IMR-90 (cell line): ENCODE data around the gene DNAH9. TPM values are rescaled to one million over a fixed set of nuclear protein-coding genes. Genes with fewer than 3 reads are reported as not detected.

Experiments used
- ATAC-seq: fragments of 200-7000 bp; cut with Tn5 transposase; 2 replicates; pipeline ENCODE4 v1.9.1; 2020; ENCODE audit warnings: low read depth, mild to moderate bottlenecking, moderate library complexity
- BruUV-seq: library from RNA; stranded (reverse); fragments of 400-500 nt; replicated peaks from 2 replicates; lab custom pipeline; 2021; lab: Mats Ljungman, UMichigan
- CTCF ChIA-PET: fragments of 300-600 bp; formaldehyde crosslinking; extraction: SDS; loops from one replicate; lab custom pipeline; 2021; ENCODE audit warnings: antibody characterized with exemption; lab: Yijun Ruan, JAX
- POLR2A ChIA-PET: fragments of 300-600 bp; sonication (Branson Sonifier 250); formaldehyde crosslinking; loops from one replicate; lab custom pipeline; 2022; ENCODE audit warnings: antibody characterized with exemption; ENCODE audit not compliant: unreplicated experiment; lab: Charles Lee
- DNase-seq: peaks from one replicate; pipeline ENCODE4 v3.0.0; 2013
- H2AFZ ChIP-seq: replicated peaks from 2 replicates; pipeline ENCODE3; 2013; ENCODE audit warnings: low read length, mild to moderate bottlenecking; ENCODE audit not compliant: poor library complexity
- H2AK5ac ChIP-seq: 2 replicates; pipeline ENCODE4 v1.6.1; 2013; ENCODE audit warnings: low read depth, low read length, inconsistent platforms
- H2AK9ac ChIP-seq: replicated peaks from 2 replicates; pipeline ENCODE3; 2013; ENCODE audit warnings: mild to moderate bottlenecking, low read depth, low read length, moderate library complexity; ENCODE audit not compliant: poor library complexity
- H2BK120ac ChIP-seq: 2 replicates; pipeline ENCODE4 v1.6.1; 2013; ENCODE audit warnings: low read depth, low read length, inconsistent platforms
- H2BK15ac ChIP-seq: 3 replicates; pipeline ENCODE4 v1.6.1; 2013; ENCODE audit warnings: low read depth, low read length, inconsistent platforms
- H2BK20ac ChIP-seq: 2 replicates; pipeline ENCODE4 v1.6.1; 2013; ENCODE audit warnings: low read depth, mild to moderate bottlenecking, inconsistent platforms, low read length, moderate library complexity
- H2BK5ac ChIP-seq: 2 replicates; pipeline ENCODE4 v1.6.1; 2013; ENCODE audit warnings: mild to moderate bottlenecking, low read depth, low read length, inconsistent platforms; ENCODE audit not compliant: poor library complexity, severe bottlenecking
- H3K14ac ChIP-seq: replicated peaks from 2 replicates; pipeline ENCODE4 v1.6.1; 2013; ENCODE audit warnings: low read depth, low read length, inconsistent platforms
- H3K18ac ChIP-seq: 2 replicates; pipeline ENCODE4 v1.6.1; 2013; ENCODE audit warnings: low read depth, low read length, control low read depth
- H3K23ac ChIP-seq: 2 replicates; pipeline ENCODE4 v1.6.1; 2013; ENCODE audit warnings: low read depth, low read length, inconsistent platforms
- H3K27ac ChIP-seq: 2 replicates; pipeline ENCODE4 v1.5.1; 2013; ENCODE audit warnings: mild to moderate bottlenecking, control low read depth, low read length; ENCODE audit not compliant: insufficient read depth
- H3K27me3 ChIP-seq: 2 replicates; pipeline ENCODE4 v1.6.1; 2013; ENCODE audit warnings: low read length; ENCODE audit not compliant: control insufficient read depth, insufficient read depth
- H3K36me3 ChIP-seq: 2 replicates; pipeline ENCODE4 v1.6.1; 2013; ENCODE audit warnings: low read length, mixed read lengths; ENCODE audit not compliant: control insufficient read depth, insufficient read depth
- H3K4ac ChIP-seq: 2 replicates; pipeline ENCODE4 v1.6.1; 2013; ENCODE audit warnings: low read depth, low read length, inconsistent platforms
- H3K4me1 ChIP-seq: 2 replicates; pipeline ENCODE4 v1.6.1; 2013; ENCODE audit warnings: low read length, mixed read lengths; ENCODE audit not compliant: control insufficient read depth, insufficient read depth
- H3K4me2 ChIP-seq: 2 replicates; pipeline ENCODE4 v1.6.1; 2013; ENCODE audit warnings: low read depth, mild to moderate bottlenecking, control low read depth, low read length, moderate library complexity
- H3K4me3 ChIP-seq: 2 replicates; pipeline ENCODE4 v1.5.1; 2013; ENCODE audit warnings: low read depth, mild to moderate bottlenecking, control low read depth, low read length, moderate library complexity; ENCODE audit not compliant: insufficient read depth
- H3K56ac ChIP-seq: 2 replicates; pipeline ENCODE4 v1.6.1; 2013; ENCODE audit warnings: low read length, inconsistent platforms; ENCODE audit not compliant: insufficient read depth; ENCODE audit errors: extremely low read depth
- H3K79me1 ChIP-seq, 2 experiments: 2 replicates each; pipeline ENCODE4 v1.6.1; 2013; ENCODE audit warnings: low read length in 2 of 2, inconsistent platforms in 1 of 2, low read depth in 1 of 2
- H3K9ac ChIP-seq: 2 replicates; pipeline ENCODE4 v1.6.1; 2013; ENCODE audit warnings: low read depth, low read length, control low read depth
- H3K9me1 ChIP-seq: 2 replicates; pipeline ENCODE4 v1.6.1; 2013; ENCODE audit warnings: low read length, inconsistent platforms; ENCODE audit not compliant: insufficient read depth
- H3K9me3 ChIP-seq: 2 replicates; pipeline ENCODE4 v1.6.1; 2013; ENCODE audit warnings: low read length; ENCODE audit not compliant: control insufficient read depth, insufficient read depth
- H4K20me1 ChIP-seq: 2 replicates; pipeline ENCODE4 v1.6.1; 2013; ENCODE audit warnings: low read length, inconsistent platforms; ENCODE audit not compliant: insufficient read depth
- H4K5ac ChIP-seq: 2 replicates; pipeline ENCODE4 v1.6.1; 2013; ENCODE audit warnings: mild to moderate bottlenecking, low read depth, low read length, control low read depth
- H4K8ac ChIP-seq, 2 experiments: 2 replicates each; pipeline ENCODE4 v1.6.1; 2013; ENCODE audit warnings: low read depth in 2 of 2, low read length in 2 of 2, control low read depth in 1 of 2, inconsistent platforms in 1 of 2
- H4K91ac ChIP-seq: 2 replicates; pipeline ENCODE4 v1.6.1; 2013; ENCODE audit warnings: low read depth, low read length, inconsistent platforms; ENCODE audit not compliant: insufficient read depth
- FOS ChIP-seq: fragments of 150-350 bp; IDR thresholded peaks from 2 replicates; pipeline ENCODE4 v1.6.1; 2016; ENCODE audit warnings: low read depth, low read length
- MAFK ChIP-seq: IDR thresholded peaks from 2 replicates; pipeline ENCODE4 v1.6.1; 2012; ENCODE audit warnings: low read depth, low read length, improper control_type of control experiment
- MAZ ChIP-seq: IDR thresholded peaks from 2 replicates; pipeline ENCODE4 v1.6.1; 2012; ENCODE audit warnings: low read depth, mild to moderate bottlenecking, low read length, improper control_type of control experiment, moderate library complexity, borderline replicate concordance
- MXI1 ChIP-seq: IDR thresholded peaks from 2 replicates; pipeline ENCODE4 v1.6.1; 2012; ENCODE audit warnings: low read depth, mild to moderate bottlenecking, low read length, moderate library complexity, borderline replicate concordance
- NFE2L2 ChIP-seq: fragments of 150-350 bp; IDR thresholded peaks from 2 replicates; pipeline ENCODE4 v1.6.1; 2016; ENCODE audit warnings: low read depth, mild to moderate bottlenecking, low read length
- POLR2A ChIP-seq: IDR thresholded peaks from 2 replicates; pipeline ENCODE4 v1.6.1; 2012; ENCODE audit warnings: mild to moderate bottlenecking, low read depth, low read length
- RAD21 ChIP-seq: IDR thresholded peaks from 2 replicates; pipeline ENCODE4 v1.6.1; 2012; ENCODE audit warnings: low read length, improper control_type of control experiment
- RCOR1 ChIP-seq: IDR thresholded peaks from 2 replicates; pipeline ENCODE4 v1.6.1; 2012; ENCODE audit warnings: mild to moderate bottlenecking, low read length, improper control_type of control experiment; ENCODE audit not compliant: insufficient replicate concordance
- RFX5 ChIP-seq: IDR thresholded peaks from 2 replicates; pipeline ENCODE4 v1.8.0; 2012; ENCODE audit warnings: low read depth, mild to moderate bottlenecking, low read length, moderate library complexity
- SMC3 ChIP-seq: fragments of 150-350 bp; IDR thresholded peaks from 2 replicates; pipeline ENCODE4 v1.6.1; 2016; ENCODE audit warnings: low read depth, mild to moderate bottlenecking, antibody characterized with exemption, low read length, moderate library complexity
- WGBS, 2 experiments: methylation state at CpG; one replicate each; pipeline versions ENCODE4 v1.1.5 to v1.1.7; 2013; ENCODE audit warnings: missing lambda C conversion rate in 2 of 2; ENCODE audit not compliant: insufficient read length in 1 of 2; ENCODE audit errors: extremely low coverage in 2 of 2; 5-methylcytosine and 5-hydroxymethylcytosine counted together
- dilution Hi-C: fragments of 300-500 bp; cut with HindIII; formaldehyde crosslinking; loops from one replicate; pipeline ENCODE4 v1.14.3; 2018; ENCODE audit warnings: low sequenced_read_pairs; ENCODE audit not compliant: unreplicated experiment
- in situ Hi-C: fragments of 300-500 bp; cut with MboI; formaldehyde crosslinking; loops from 3 replicates; pipeline ENCODE4 v1.14.3; 2019; ENCODE audit warnings: low sequenced_read_pairs, inconsistent platforms, mixed read lengths
- intact Hi-C: fragments of 100-400 bp; cut with micrococcal nuclease; formaldehyde crosslinking; loops from 2 replicates; pipeline ENCODE4 v1.10.0; 2022
- polyA plus RNA-seq, 3 experiments: library from polyadenylated mRNA; depleted of rRNA; stranded (reverse); fragments of >200 nt; gene quantifications; 2 replicates each; pipeline ENCODE4 v1.2.3, GENCODE V29; 2012; ENCODE audit warnings: low replicate concordance in 1 of 3
- total RNA-seq: library from RNA; depleted of rRNA; stranded (reverse); fragments of >200 nt; gene quantifications from 2 replicates; pipeline ENCODE4 v1.2.3, GENCODE V29; 2012
- TF ChIP-seq, protein P1 (sequence below): fragments of 150-350 bp; IDR thresholded peaks from 2 replicates; pipeline ENCODE4 v1.6.1; 2016; ENCODE audit warnings: low read depth, mild to moderate bottlenecking, low read length, moderate library complexity, borderline replicate concordance
- TF ChIP-seq, protein P2 (sequence below): fragments of 150-350 bp; IDR thresholded peaks from 2 replicates; pipeline ENCODE4 v1.6.1; 2017; ENCODE audit warnings: mild to moderate bottlenecking, antibody characterized with exemption, low read length, low read depth
- TF ChIP-seq, protein P3 (sequence below): conservative IDR thresholded peaks from 2 replicates; pipeline ENCODE4 v1.5.1; 2012; ENCODE audit warnings: mild to moderate bottlenecking, low read depth, low read length, improper control_type of control experiment

DNAH9 gene
- total and polyA plus RNA-seq, 2 of the 4 experiments (the other 2 are of a cell fraction) = not detected

DNA sequence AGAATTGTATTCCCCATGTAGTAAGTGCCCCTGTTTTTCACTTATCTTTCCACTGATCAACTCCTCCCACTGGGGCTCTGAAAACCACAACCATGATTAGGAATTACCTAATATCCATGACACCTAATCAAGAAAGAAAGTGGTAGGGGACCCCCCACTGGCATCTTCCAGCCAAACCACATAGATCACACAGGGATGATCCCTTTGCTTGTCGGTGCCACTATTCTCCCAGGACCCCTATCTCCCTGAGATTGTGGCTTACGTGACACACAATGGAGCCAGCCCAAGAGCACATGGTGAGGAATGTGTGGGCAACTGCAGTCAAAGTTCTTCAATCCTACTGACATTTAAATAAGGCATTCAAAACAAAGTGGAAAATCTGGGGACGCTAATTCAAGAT, 17.6 kb upstream of the DNAH9 start:
- H3K18ac ChIP-seq = no peak overlapping the region
- no peak overlapping the region for H3K27ac ChIP-seq
- no peak overlapping the region for H4K8ac ChIP-seq
- H3K79me1 ChIP-seq = no peaks in the 10 kb centered on the region
- no peak overlapping the region for H3K23ac ChIP-seq
- BruUV-seq = no TSS peak
- no peak overlapping the region for H3K9ac ChIP-seq
- H4K5ac ChIP-seq = no peak overlapping the region
- H3K9me3 ChIP-seq = peaks cover 26% of the 10 kb centered on the region
- H2AK9ac ChIP-seq = no peak overlapping the region
- ChIA-PET POLR2A (no interaction called here), CTCF (no interaction called here)
- ATAC-seq = no peak
- H4K91ac ChIP-seq = no peak overlapping the region
- H4K20me1 ChIP-seq = no peaks in the 10 kb centered on the region
- no peak overlapping the region for H3K4me3 ChIP-seq
- H2BK15ac ChIP-seq = no peak overlapping the region
- whole genome bisulfite sequencing, 2 experiments = 50% methylated on average over 1 of the region's 3 CpGs; no CpG with 5 or more reads in 1 of the 2 experiments
- H3K4me1 ChIP-seq = no peaks in the 10 kb centered on the region
- no peak overlapping the region for H2BK5ac ChIP-seq
- no peak overlapping the region for H3K14ac ChIP-seq
- H2AK5ac ChIP-seq = no peak overlapping the region
- TF ChIP-seq FOS (no peak), NFE2L2 (no peak), MAFK (no peak), RCOR1 (no peak), MXI1 (no peak), RFX5 (no peak), POLR2A (no peak), MAZ (no peak), SMC3 (no peak), RAD21 (no peak)
- TF ChIP-seq, protein P1, sequence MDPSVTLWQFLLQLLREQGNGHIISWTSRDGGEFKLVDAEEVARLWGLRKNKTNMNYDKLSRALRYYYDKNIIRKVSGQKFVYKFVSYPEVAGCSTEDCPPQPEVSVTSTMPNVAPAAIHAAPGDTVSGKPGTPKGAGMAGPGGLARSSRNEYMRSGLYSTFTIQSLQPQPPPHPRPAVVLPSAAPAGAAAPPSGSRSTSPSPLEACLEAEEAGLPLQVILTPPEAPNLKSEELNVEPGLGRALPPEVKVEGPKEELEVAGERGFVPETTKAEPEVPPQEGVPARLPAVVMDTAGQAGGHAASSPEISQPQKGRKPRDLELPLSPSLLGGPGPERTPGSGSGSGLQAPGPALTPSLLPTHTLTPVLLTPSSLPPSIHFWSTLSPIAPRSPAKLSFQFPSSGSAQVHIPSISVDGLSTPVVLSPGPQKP = no peak
- TF ChIP-seq, protein P2, sequence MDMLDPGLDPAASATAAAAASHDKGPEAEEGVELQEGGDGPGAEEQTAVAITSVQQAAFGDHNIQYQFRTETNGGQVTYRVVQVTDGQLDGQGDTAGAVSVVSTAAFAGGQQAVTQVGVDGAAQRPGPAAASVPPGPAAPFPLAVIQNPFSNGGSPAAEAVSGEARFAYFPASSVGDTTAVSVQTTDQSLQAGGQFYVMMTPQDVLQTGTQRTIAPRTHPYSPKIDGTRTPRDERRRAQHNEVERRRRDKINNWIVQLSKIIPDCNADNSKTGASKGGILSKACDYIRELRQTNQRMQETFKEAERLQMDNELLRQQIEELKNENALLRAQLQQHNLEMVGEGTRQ = no peak
- TF ChIP-seq, protein P3, sequence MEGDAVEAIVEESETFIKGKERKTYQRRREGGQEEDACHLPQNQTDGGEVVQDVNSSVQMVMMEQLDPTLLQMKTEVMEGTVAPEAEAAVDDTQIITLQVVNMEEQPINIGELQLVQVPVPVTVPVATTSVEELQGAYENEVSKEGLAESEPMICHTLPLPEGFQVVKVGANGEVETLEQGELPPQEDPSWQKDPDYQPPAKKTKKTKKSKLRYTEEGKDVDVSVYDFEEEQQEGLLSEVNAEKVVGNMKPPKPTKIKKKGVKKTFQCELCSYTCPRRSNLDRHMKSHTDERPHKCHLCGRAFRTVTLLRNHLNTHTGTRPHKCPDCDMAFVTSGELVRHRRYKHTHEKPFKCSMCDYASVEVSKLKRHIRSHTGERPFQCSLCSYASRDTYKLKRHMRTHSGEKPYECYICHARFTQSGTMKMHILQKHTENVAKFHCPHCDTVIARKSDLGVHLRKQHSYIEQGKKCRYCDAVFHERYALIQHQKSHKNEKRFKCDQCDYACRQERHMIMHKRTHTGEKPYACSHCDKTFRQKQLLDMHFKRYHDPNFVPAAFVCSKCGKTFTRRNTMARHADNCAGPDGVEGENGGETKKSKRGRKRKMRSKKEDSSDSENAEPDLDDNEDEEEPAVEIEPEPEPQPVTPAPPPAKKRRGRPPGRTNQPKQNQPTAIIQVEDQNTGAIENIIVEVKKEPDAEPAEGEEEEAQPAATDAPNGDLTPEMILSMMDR = no peak
- no peaks in the 10 kb centered on the region for H3K9me1 ChIP-seq
- in situ Hi-C loops (no loop called here), intact Hi-C loops (no loop called here), dilution Hi-C loops (no loop called here)
- no peaks in the 10 kb centered on the region for H3K36me3 ChIP-seq
- no peak overlapping the region for H3K4me2 ChIP-seq
- H2BK20ac ChIP-seq = no peak overlapping the region
- H3K56ac ChIP-seq = no peak overlapping the region
- no peak overlapping the region for H2AFZ ChIP-seq
- no peaks in the 10 kb centered on the region for H3K27me3 ChIP-seq
- no peak for DNase-seq
- no peak overlapping the region for H3K4ac ChIP-seq
- H2BK120ac ChIP-seq = no peak overlapping the region
